Esophagus squamous epithelium (tissue), 5 donors: ENCODE measurements around the gene BAIAP3. TPM values are rescaled to one million over a fixed set of nuclear protein-coding genes. Genes with fewer than 3 reads are reported as not detected.

Experiments used
- DNase-seq: peaks from one replicate; lab custom pipeline; 2025; lab: John Stamatoyannopoulos, UW
- H3K27ac ChIP-seq, 4 donors: fragments of 200-600 bp; sonication (generic); one replicate each; pipeline ENCODE4 v1.5.1; 2016 to 2019; ENCODE audit warnings: mild to moderate bottlenecking in 1 of 4
- H3K27me3 ChIP-seq, 4 donors: fragments of 200-600 bp; sonication (generic); 1 replicate in 3 of 4; 2 replicates in 1 of 4; pipeline versions ENCODE4 v1.5.1 to v1.6.0; 2017 to 2021; ENCODE audit warnings: antibody characterized with exemption in 1 of 4
- H3K36me3 ChIP-seq, 3 donors: fragments of 200-600 bp; sonication (generic); one replicate each; pipeline ENCODE4 v1.5.1; 2016 to 2019
- H3K4me1 ChIP-seq, 3 donors: fragments of 200-600 bp; sonication (generic); one replicate each; pipeline ENCODE4 v1.5.1; 2017 to 2019
- H3K4me3 ChIP-seq, 4 donors: fragments of 200-600 bp; sonication (generic); 1 replicate in 3 of 4; 2 replicates in 1 of 4; pipeline ENCODE4 v1.5.1; 2016 to 2019; ENCODE audit warnings: mild to moderate bottlenecking in 2 of 4, moderate library complexity in 1 of 4
- H3K9me3 ChIP-seq, 3 donors: fragments of 200-600 bp; sonication (generic); one replicate each; pipeline ENCODE4 v1.5.1; 2016 to 2019
- CTCF ChIP-seq, 6 experiments: fragments of 450-650 bp in 4 of 6; fragments of 200-600 bp in 2 of 6; sonication (generic) in 2 of 6; IDR thresholded peaks; one replicate each; pipeline ENCODE4 v1.5.1; 2016 to 2019; ENCODE audit warnings: antibody characterized with exemption in 6 of 6, mild to moderate bottlenecking in 4 of 6, moderate library complexity in 4 of 6
- POLR2A ChIP-seq, 4 donors: fragments of 450-650 bp; IDR thresholded peaks; one replicate each; pipeline ENCODE4 v1.6.1; 2017; ENCODE audit warnings: antibody characterized with exemption in 4 of 4, mild to moderate bottlenecking in 4 of 4, moderate library complexity in 3 of 4
- WGBS, 2 donors: methylation state at CpG; one replicate each; pipeline ENCODE4 v1.1.5; 2018; 5-methylcytosine and 5-hydroxymethylcytosine counted together
- intact Hi-C: fragments of 100-400 bp; cut with DNase I; formaldehyde crosslinking; loops from one replicate; pipeline ENCODE4 v1.15.0; 2022
- total RNA-seq, 4 donors: library from RNA; depleted of rRNA; stranded (reverse); fragments of >200 nt; gene quantifications; one replicate each; pipeline ENCODE4 v1.1.0, GENCODE V29; 2016
- donor health status: DM: yes; HTN: yes; CAD: no.

Gene BAIAP3
- total RNA-seq, 4 donors from 2014 or later, result 0.68 to 2.7 (median 1.00) TPM

DNA sequence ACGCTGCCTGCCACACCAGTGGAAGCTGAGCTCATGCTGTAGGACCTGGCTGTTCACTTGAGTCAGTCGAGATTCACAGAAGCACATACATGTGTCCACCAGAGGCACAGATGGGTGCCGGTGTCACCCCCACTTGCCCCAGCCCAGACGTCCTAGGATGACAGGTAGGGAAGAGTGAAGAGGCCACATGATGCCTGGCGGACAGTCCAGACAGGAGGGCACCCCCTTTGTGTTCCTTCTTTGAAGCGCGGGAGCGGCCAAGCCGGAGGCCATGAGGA is 15.2 kb upstream of the BAIAP3 start:
- intact Hi-C loops, result no loop called here
- peaks cover 74 to 99% (median 79%) of the 10 kb centered on the region in 3 donors for H3K36me3 ChIP-seq
- H3K27me3 ChIP-seq, result no peaks in the 10 kb centered on the region
- no peak for TF ChIP-seq CTCF (IDR thresholded peaks at IDR 0.05)
- no peak for TF ChIP-seq POLR2A (IDR thresholded peaks at IDR 0.05)
- H3K9me3 ChIP-seq, result no peaks in the 10 kb centered on the region
- H3K27ac ChIP-seq, result no peak overlapping the region
- no peak for DNase-seq
- WGBS, 2 donors, result 83 to 90% methylated on average over 1 to 5 of the region's 9 CpGs
- H3K4me3 ChIP-seq, result no peak overlapping the region
- peaks cover 3 to 21% (median 8%) of the 10 kb centered on the region in 3 donors for H3K4me1 ChIP-seq

GRCh38 chr16:1319041-1319440 is 14.4 kb upstream of the BAIAP3 start:
- no peak overlapping the region for H3K27ac ChIP-seq
- intact Hi-C loops, result no loop called here
- no peak for TF ChIP-seq POLR2A (IDR thresholded peaks at IDR 0.05)
- TF ChIP-seq CTCF (IDR thresholded peaks at IDR 0.05), result no peak
- peaks cover 76 to 100% (median 81%) of the 10 kb centered on the region in 3 donors for H3K36me3 ChIP-seq
- no peaks in the 10 kb centered on the region for H3K9me3 ChIP-seq
- peaks cover 0 to 12% (median 0%) of the 10 kb centered on the region in 3 donors for H3K4me1 ChIP-seq
- 87 to 91% methylated on average over 25 to 28 of the region's 33 CpGs for WGBS, 2 donors
- H3K27me3 ChIP-seq, result no peaks in the 10 kb centered on the region
- H3K4me3 ChIP-seq, result no peak overlapping the region
- DNase-seq, result no peak

GRCh38 chr16:1320097-1320496 is 13.3 kb upstream of the BAIAP3 start:
- no peak overlapping the region for H3K27ac ChIP-seq
- DNase-seq, result no peak
- no peaks in the 10 kb centered on the region for H3K9me3 ChIP-seq
- intact Hi-C loops, result no loop called here
- WGBS, 2 donors, result 84 to 85% methylated on average over 6 to 11 of the region's 12 CpGs
- H3K36me3 ChIP-seq, result peaks cover 66 to 100% (median 79%) of the 10 kb centered on the region in 3 donors
- TF ChIP-seq CTCF (IDR thresholded peaks at IDR 0.05) (no peak), POLR2A (IDR thresholded peaks at IDR 0.05) (no peak)
- peaks cover 0 to 2% (median 0%) of the 10 kb centered on the region in 3 donors for H3K4me1 ChIP-seq
- H3K27me3 ChIP-seq, result no peaks in the 10 kb centered on the region
- no peak overlapping the region for H3K4me3 ChIP-seq

- WGBS, 2 donors, result 66 to 96% methylated on average over 4 of the region's 22 CpGs
- no peaks in the 10 kb centered on the region for H3K27me3 ChIP-seq
- H3K4me1 ChIP-seq, result no peaks in the 10 kb centered on the region
- H3K36me3 ChIP-seq, result peaks cover 60 to 100% (median 77%) of the 10 kb centered on the region in 3 donors
- intact Hi-C loops, result no loop called here
- DNase-seq, result no peak
- H3K27ac ChIP-seq, result no peak overlapping the region
- TF ChIP-seq POLR2A (IDR thresholded peaks at IDR 0.05), result no peak
- no peak for TF ChIP-seq CTCF (IDR thresholded peaks at IDR 0.05)
- no peak overlapping the region for H3K4me3 ChIP-seq
- H3K9me3 ChIP-seq, result no peaks in the 10 kb centered on the region
Observed at GRCh38 chr16:1320658-1321240, 12.7 kb upstream of the BAIAP3 start.

GRCh38 chr16:1322407-1322806 is 11.0 kb upstream of the BAIAP3 start:
- 60 to 96% methylated on average over 1 to 6 of the region's 8 CpGs for WGBS, 2 donors
- no peaks in the 10 kb centered on the region for H3K9me3 ChIP-seq
- H3K27ac ChIP-seq, result no peak overlapping the region
- intact Hi-C loops, result no loop called here
- no peak for TF ChIP-seq POLR2A (IDR thresholded peaks at IDR 0.05)
- no peak for TF ChIP-seq CTCF (IDR thresholded peaks at IDR 0.05)
- DNase-seq, result no peak
- H3K36me3 ChIP-seq, result peaks cover 46 to 98% (median 61%) of the 10 kb centered on the region in 3 donors
- H3K4me1 ChIP-seq, result no peaks in the 10 kb centered on the region
- H3K27me3 ChIP-seq, result no peaks in the 10 kb centered on the region
- H3K4me3 ChIP-seq, result no peak overlapping the region
